WI38 (cell line): ENCODE data around the gene TRIO.

Experiments
- H3K4me3 ChIP-seq: 2 replicates; pipeline ENCODE4 v1.5.1; 2011; ENCODE audit warnings: low read depth, mild to moderate bottlenecking, control low read depth, low read length
- CTCF ChIP-seq: IDR thresholded peaks from 2 replicates; pipeline ENCODE4 v1.5.1; 2012; ENCODE audit warnings: low read depth, mild to moderate bottlenecking, control low read depth, low read length

The TRIO gene

GRCh38 chr5:14134083-14134482 lies 9.1 kb upstream of the TRIO start:
- TF ChIP-seq CTCF, result no peak
- no peak overlapping the region for H3K4me3 ChIP-seq

GRCh38 chr5:14134771-14135170 lies 8.4 kb upstream of the TRIO start:
- no peak overlapping the region for H3K4me3 ChIP-seq
- no peak for TF ChIP-seq CTCF

GRCh38 chr5:14135621-14136020 lies 7.5 kb upstream of the TRIO start:
- TF ChIP-seq CTCF, result no peak
- H3K4me3 ChIP-seq, result no peak overlapping the region

GRCh38 chr5:14136228-14136627 lies 6.9 kb upstream of the TRIO start:
- no peak overlapping the region for H3K4me3 ChIP-seq
- no peak for TF ChIP-seq CTCF

GRCh38 chr5:14138608-14139540 lies 4.3 kb upstream of the TRIO start:
- no peak overlapping the region for H3K4me3 ChIP-seq
- no peak for TF ChIP-seq CTCF

- TF ChIP-seq CTCF, result no peak
- H3K4me3 ChIP-seq, result peak overlapping the region; percentile 53
Observed at GRCh38 chr5:14141764-14142163, 1.4 kb upstream of the TRIO start.

- H3K4me3 ChIP-seq, result peak overlapping the region; percentile 53
- no peak for TF ChIP-seq CTCF
Observed at GRCh38 chr5:14142202-14142826, 828 bp upstream of the TRIO start.
